Measurements from ENCODE around the gene ZBTB7A. TPM values are rescaled to one million over a fixed set of nuclear protein-coding genes. Genes with fewer than 3 reads are reported as not detected.

Gene ZBTB7A
- total RNA-seq, 1 experiment from 2014 or later = 49.5 TPM

DNA sequence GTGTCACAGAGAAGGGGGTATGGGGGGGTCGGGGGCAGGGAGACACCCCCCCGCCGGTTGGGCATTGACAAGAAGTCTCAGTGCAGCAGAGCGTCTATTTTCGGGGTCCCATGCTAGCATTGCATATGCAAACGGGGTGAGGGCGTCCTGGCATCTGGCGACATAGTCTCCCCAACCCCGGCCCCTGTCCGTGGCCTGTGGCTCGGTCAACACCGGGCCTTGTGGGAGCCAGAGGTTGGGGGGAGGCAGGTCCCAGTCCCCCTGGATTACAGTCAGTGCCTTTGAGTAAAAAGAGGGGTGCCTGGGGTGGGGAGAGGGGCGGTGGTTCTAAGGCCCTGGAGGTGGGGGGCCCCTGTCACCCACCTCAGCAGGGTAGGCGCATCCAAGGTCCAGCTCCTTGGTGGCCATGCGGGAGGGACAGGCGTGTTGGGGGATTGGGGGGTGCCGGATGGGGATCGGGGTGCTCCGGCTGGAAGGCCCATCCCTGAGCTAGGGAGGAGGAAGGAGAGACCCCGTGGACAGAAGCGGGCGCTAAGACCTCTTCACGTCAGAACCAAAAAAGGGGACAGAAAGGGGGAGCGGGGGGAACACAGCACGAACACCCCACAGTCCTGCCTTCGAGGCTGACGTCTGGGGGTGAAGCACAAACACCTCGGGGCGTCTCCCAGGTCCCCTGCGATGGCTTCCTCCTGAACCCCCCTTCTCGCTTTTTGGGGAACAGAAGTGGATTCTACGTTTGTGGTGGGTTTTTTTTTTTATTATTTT lies 20.9 kb downstream of the ZBTB7A start (continued):
- TF ChIP-seq, protein P1, sequence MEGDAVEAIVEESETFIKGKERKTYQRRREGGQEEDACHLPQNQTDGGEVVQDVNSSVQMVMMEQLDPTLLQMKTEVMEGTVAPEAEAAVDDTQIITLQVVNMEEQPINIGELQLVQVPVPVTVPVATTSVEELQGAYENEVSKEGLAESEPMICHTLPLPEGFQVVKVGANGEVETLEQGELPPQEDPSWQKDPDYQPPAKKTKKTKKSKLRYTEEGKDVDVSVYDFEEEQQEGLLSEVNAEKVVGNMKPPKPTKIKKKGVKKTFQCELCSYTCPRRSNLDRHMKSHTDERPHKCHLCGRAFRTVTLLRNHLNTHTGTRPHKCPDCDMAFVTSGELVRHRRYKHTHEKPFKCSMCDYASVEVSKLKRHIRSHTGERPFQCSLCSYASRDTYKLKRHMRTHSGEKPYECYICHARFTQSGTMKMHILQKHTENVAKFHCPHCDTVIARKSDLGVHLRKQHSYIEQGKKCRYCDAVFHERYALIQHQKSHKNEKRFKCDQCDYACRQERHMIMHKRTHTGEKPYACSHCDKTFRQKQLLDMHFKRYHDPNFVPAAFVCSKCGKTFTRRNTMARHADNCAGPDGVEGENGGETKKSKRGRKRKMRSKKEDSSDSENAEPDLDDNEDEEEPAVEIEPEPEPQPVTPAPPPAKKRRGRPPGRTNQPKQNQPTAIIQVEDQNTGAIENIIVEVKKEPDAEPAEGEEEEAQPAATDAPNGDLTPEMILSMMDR (IDR thresholded peaks at IDR 0.05 in 2 of 3, conservative IDR thresholded peaks at IDR 0.05 in 1 of 3; ENCODE audit: borderline replicate concordance in 1 of 3, insufficient read depth in 1 of 3, low read depth in 2 of 3, low read length in 2 of 3) = no peak
- TF ChIP-seq, protein P2, sequence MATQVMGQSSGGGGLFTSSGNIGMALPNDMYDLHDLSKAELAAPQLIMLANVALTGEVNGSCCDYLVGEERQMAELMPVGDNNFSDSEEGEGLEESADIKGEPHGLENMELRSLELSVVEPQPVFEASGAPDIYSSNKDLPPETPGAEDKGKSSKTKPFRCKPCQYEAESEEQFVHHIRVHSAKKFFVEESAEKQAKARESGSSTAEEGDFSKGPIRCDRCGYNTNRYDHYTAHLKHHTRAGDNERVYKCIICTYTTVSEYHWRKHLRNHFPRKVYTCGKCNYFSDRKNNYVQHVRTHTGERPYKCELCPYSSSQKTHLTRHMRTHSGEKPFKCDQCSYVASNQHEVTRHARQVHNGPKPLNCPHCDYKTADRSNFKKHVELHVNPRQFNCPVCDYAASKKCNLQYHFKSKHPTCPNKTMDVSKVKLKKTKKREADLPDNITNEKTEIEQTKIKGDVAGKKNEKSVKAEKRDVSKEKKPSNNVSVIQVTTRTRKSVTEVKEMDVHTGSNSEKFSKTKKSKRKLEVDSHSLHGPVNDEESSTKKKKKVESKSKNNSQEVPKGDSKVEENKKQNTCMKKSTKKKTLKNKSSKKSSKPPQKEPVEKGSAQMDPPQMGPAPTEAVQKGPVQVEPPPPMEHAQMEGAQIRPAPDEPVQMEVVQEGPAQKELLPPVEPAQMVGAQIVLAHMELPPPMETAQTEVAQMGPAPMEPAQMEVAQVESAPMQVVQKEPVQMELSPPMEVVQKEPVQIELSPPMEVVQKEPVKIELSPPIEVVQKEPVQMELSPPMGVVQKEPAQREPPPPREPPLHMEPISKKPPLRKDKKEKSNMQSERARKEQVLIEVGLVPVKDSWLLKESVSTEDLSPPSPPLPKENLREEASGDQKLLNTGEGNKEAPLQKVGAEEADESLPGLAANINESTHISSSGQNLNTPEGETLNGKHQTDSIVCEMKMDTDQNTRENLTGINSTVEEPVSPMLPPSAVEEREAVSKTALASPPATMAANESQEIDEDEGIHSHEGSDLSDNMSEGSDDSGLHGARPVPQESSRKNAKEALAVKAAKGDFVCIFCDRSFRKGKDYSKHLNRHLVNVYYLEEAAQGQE (IDR thresholded peaks at IDR 0.05; ENCODE audit: low read depth) = no peak
- TF ChIP-seq ZFX (IDR thresholded peaks at IDR 0.05) (no peak), EZH2 (IDR thresholded peaks at IDR 0.05) (no peak)

DNA sequence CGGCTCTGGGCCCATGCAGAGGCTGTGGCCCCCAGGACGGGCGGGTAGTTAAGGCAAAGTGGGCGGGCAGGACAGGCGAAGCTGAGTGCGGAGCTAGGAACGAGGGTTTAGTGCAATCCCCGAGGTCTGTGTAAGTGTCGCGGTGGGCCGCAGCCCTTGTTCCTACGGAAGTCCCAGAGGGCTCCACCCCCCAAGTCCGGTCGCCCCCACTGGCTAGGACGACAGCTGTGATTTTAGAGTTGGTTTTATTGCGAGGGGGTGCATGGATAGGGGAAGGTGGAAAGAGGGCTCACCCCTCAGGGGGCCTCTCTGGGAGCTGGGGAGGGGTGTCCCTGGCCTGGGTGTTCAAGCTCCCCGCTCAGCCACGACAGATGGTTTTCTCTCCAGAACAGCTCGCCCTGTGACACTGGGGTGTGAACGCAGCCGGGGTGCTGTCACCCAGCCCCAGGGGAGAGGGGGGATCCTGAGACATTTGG lies 21.7 kb downstream of the ZBTB7A start:
- H3K9ac ChIP-seq (ENCODE audit: low read length) = no peak overlapping the region
- H3K27me3 ChIP-seq (ENCODE audit: insufficient read depth, low read length) = no peaks in the 10 kb centered on the region
- DNase-seq (ENCODE audit: low read depth, low spot score) (no peak), ATAC-seq (no peak)
- no peaks in the 10 kb centered on the region for H3K4me1 ChIP-seq (ENCODE audit: control insufficient read depth in 1 of 2, insufficient read depth in 2 of 2, low read length in 2 of 2)
- no peak for TF ChIP-seq SP1 (IDR thresholded peaks at IDR 0.05; ENCODE audit: low read depth)
- TF ChIP-seq, protein P2 (IDR thresholded peaks at IDR 0.05; ENCODE audit: low read depth) = no peak
- H3K36me3 ChIP-seq (ENCODE audit: control insufficient read depth in 1 of 2, insufficient read depth in 2 of 2, low read length in 2 of 2) = peaks cover 12 to 29% of the 10 kb centered on the region in 2 experiments; a peak in 3 of 4 replicates
- no peak overlapping the region for H3K27ac ChIP-seq (ENCODE audit: low read depth, low read length)
- no peaks in the 10 kb centered on the region for H3K9me3 ChIP-seq (ENCODE audit: control insufficient read depth in 1 of 2, insufficient read depth in 1 of 2, low read depth in 1 of 2, low read length in 2 of 2)
- ChIA-PET RAD21 (ENCODE audit: low non-redundant PET in 1 of 2, low total read pairs in 2 of 2, uncharacterized antibody in 2 of 2, unreplicated experiment in 2 of 2) (no interaction called here), CTCF (no interaction called here), POLR2A (no interaction called here)
- intact Hi-C loops (cut with micrococcal nuclease) = no loop called here
- H3K4me3 ChIP-seq (replicated peaks in 1 of 2; ENCODE audit: low read depth in 1 of 2, low read length in 2 of 2) = no peak overlapping the region
- BruUV-seq (replicated peaks) = no TSS peak
- peaks cover 61% of the 10 kb centered on the region for H3K79me2 ChIP-seq (ENCODE audit: insufficient read depth, low read length)
- H2AFZ ChIP-seq (ENCODE audit: low read depth, low read length, poor library complexity, severe bottlenecking) = no peak overlapping the region
- 0 out of 2 replicates have a peak, but pooled peaks cover 4% of the 10 kb centered on the region for H4K20me1 ChIP-seq (ENCODE audit: insufficient read depth)
- no peak overlapping the region for H3K4me2 ChIP-seq (ENCODE audit: low read length)
- H3K9me2 ChIP-seq (ENCODE audit: insufficient read depth) = no peaks in the 10 kb centered on the region
